Colonic mucosa (tissue), 4 donors: ENCODE results near the gene RIPK3. TPM values are rescaled to one million over a fixed set of nuclear protein-coding genes. Genes with fewer than 3 reads are reported as not detected.

ENCODE experiments used
- DNase-seq: peaks from one replicate; pipeline ENCODE4 v3.0.0-alpha.2; 2020
- H3K27ac ChIP-seq: fragments of 200-600 bp; one replicate; pipeline ENCODE4 v1.8.0; 2021
- H3K27me3 ChIP-seq: fragments of 200-600 bp; one replicate; pipeline ENCODE4 v1.8.0; 2021
- H3K36me3 ChIP-seq: fragments of 200-600 bp; one replicate; pipeline ENCODE4 v1.8.0; 2021
- H3K4me1 ChIP-seq: fragments of 200-600 bp; one replicate; pipeline ENCODE4 v1.8.0; 2021; ENCODE audit warnings: mild to moderate bottlenecking
- H3K4me3 ChIP-seq: fragments of 200-600 bp; one replicate; pipeline ENCODE4 v1.8.0; 2021
- H3K9ac ChIP-seq, 2 donors: one replicate each; pipeline ENCODE4 v1.7.0; 2013; ENCODE audit warnings: control low read depth in 2 of 2, low read depth in 2 of 2, low read length in 2 of 2
- H3K9me3 ChIP-seq: fragments of 200-600 bp; one replicate; pipeline ENCODE4 v1.8.0; 2021
- intact Hi-C: fragments of 100-400 bp; cut with DNase I; formaldehyde crosslinking; loops from one replicate; pipeline ENCODE4 v1.14.1; 2022
- total RNA-seq, 2 donors: library from RNA; stranded (reverse); fragmentation: NEBNext Ultra II Directional in 1 of 2; extraction: Animal tissue kit (Norgen Biotek cat#: 25700) in 1 of 2; gene quantifications; one replicate each; pipeline ENCODE4 v1.2.1, GENCODE V29; 2021
- TF ChIP-seq, protein P1 (sequence below): fragments of 200-600 bp; IDR thresholded peaks from one replicate; pipeline ENCODE4 v1.8.0; 2022; ENCODE audit warnings: antibody characterized with exemption, mild to moderate bottlenecking
- donor health status: healthy.
- donor health status: DM: no; HTN: no; CAD: no.
- donor health status: DM: no; HTN: no; CAD: no.

RIPK3 gene
- total RNA-seq, 2 donors from 2014 or later = 30.1 to 38.2 TPM

DNA sequence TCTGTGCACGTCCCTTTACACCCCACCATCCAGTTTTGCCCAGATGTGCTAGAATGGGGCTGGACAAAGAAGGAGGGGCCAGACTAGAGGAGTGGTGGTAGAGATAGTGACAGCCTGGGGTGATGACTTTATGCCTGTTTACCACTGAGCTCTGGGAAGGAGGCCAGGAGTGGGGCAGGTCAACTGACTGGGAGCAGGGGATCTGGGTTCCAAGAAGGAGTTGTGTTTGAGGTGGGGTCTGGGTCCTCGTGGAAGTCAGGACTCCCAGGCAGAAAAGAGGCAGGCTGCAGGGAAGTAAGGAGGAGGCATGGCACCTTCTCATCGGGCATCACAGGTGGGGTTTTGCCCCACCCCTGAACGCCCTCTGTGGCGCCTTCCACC lies 29.5 kb downstream of the RIPK3 start:
- DNase-seq = peak; percentile 75
- peak overlapping the region; percentile 46 to 82 for H3K9ac ChIP-seq
- H3K9me3 ChIP-seq = no peaks in the 10 kb centered on the region
- peak overlapping the region; percentile 50 for H3K4me3 ChIP-seq
- H3K27ac ChIP-seq = peak overlapping the region; percentile 62
- H3K4me1 ChIP-seq = peaks cover 8% of the 10 kb centered on the region
- intact Hi-C loops = no loop called here
- H3K36me3 ChIP-seq = peaks cover 2% of the 10 kb centered on the region
- no peaks in the 10 kb centered on the region for H3K27me3 ChIP-seq
- TF ChIP-seq, protein P1, sequence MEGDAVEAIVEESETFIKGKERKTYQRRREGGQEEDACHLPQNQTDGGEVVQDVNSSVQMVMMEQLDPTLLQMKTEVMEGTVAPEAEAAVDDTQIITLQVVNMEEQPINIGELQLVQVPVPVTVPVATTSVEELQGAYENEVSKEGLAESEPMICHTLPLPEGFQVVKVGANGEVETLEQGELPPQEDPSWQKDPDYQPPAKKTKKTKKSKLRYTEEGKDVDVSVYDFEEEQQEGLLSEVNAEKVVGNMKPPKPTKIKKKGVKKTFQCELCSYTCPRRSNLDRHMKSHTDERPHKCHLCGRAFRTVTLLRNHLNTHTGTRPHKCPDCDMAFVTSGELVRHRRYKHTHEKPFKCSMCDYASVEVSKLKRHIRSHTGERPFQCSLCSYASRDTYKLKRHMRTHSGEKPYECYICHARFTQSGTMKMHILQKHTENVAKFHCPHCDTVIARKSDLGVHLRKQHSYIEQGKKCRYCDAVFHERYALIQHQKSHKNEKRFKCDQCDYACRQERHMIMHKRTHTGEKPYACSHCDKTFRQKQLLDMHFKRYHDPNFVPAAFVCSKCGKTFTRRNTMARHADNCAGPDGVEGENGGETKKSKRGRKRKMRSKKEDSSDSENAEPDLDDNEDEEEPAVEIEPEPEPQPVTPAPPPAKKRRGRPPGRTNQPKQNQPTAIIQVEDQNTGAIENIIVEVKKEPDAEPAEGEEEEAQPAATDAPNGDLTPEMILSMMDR = no peak

DNA sequence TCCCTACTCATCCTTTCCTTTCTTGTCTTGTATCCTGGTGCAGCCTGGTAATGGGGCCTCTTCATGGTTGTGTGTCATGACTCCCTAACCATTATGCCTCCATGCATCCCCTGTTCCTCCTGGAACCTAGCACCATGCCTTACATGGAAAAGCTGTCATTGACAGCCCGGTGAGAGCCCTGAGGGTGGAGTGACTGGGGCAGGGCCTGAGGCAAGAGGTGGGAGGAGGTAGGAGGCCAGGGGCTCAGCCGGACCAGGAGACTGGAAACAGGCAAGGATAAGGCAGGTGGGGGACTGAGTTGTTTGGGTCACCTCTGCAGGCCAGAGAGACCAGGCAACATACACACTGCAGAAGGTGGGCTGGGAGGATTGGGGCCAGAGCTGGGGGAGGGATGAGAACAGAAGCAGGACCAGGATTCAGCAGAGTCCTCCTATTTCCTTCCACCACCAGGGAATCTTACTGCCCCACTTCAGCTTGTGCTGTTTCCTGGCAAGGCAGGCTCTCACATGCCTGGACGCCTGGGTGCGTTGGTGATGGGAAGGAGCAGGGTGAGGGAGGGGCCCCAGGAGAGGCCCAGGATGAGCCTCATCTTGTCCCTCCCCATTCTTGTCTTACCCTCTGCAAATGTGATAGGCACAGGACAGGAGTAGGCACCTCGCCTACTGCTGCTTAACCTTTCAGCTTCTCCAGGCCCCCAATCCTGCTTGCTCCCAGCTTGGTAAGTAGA lies 30.1 kb downstream of the RIPK3 start, which contains the start of gene LTB4R2:
TSS of gene LTB4R2 (plus strand) at position 603 of the 727 bp plus-strand sequence. CDS start 525 bp downstream, outside the sequence.
- peak within 1 kb of the TSS; percentile 48 to 82 for H3K9ac ChIP-seq
- H3K36me3 ChIP-seq = peaks cover 7% of the 10 kb centered on the region
- intact Hi-C loops = no loop called here
- H3K27ac ChIP-seq = peak within 1 kb of the TSS; percentile 62
- H3K4me3 ChIP-seq = peak within 1 kb of the TSS; percentile 50
- peaks cover 8% of the 10 kb centered on the region for H3K4me1 ChIP-seq
- no peaks in the 10 kb centered on the region for H3K9me3 ChIP-seq
- DNase-seq = no peak
- no peaks in the 10 kb centered on the region for H3K27me3 ChIP-seq
- TF ChIP-seq, protein P1 = no peak

DNA sequence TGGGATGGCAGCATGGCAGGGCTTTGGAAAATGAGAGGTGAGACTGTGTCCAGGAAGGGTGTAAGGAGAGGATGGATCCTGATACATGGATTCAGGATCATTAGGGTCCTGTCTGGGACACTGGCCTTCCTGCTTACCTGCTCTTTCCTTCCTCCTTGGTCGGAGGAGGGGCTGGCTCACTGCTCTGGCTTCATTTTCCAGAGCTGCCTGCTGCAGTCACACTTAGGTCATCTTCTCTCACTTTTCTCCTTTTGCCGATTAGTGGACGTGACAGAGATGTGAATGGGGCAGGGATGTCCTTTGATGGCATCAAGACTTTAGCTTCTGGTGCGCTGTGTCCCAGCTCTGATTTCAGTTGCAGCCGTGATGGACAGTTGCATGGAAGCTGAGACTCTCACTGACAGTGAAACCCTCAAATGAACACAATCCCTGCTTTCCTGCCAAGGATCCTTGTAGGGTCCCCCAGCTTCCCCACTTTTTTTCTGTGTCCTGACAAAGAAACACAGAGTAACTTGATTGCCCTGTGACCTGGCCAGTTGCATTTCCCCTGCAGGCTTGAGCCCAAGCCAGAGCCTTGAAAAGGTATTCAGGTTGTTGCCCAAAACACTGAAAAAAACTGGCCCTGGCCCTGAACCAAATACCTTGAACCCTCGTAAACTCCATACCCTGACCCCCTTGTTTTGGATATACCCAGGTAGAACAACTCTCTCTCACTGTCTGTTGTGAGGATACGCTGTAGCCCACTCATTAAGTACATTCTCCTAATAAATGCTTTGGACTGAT lies 31.3 kb downstream of the RIPK3 start:
- Histone ChIP-seq H3K27me3 (no peaks in the 10 kb centered on the region), H3K36me3 (peaks cover 12% of the 10 kb centered on the region), H3K9me3 (no peaks in the 10 kb centered on the region), H3K4me3 (no peak overlapping the region), H3K4me1 (peaks cover 8% of the 10 kb centered on the region), H3K9ac (peak overlapping the region; percentile 2 to 45), H3K27ac (peak overlapping the region; percentile 58)
- TF ChIP-seq, protein P1 = peak; percentile 22
- intact Hi-C loops = no loop called here
- no peak for DNase-seq

DNA sequence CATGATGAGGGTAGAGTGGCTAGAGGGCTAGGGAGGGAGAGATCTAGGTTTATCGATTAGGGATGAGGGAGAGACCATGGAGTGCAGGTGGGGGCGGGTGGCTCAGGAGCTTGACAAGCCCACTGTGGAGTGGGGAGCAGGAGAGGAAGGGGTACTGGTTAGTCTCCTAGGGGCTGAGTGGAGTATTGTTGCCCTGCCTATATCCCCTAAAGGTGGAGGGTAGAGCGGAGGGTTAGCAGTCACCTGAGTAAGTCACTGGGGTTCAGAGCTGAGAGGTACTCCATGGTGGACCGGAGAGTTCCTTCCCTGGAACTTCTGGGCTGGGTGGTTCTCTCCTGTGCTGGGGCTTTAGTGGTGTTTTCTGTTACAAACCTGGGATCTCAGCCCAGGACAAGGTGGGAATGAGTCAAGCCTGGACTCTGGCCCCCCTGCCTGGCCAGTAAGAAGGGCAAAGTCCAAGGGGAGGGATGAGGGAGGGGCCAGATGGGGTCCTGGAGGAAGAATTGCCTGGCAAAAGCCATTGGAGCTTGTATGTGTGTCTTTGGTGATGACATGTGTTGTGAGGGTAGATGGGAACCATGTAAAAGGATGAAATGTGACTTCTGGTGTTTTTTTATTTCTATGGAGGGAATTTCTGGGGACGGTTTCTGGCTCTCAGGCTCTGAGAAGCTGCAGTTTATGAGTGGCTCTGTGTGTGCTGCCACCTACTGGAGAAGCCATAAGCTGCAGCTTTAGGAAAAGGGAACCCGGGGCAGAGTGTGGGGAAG lies 32.0 kb downstream of the RIPK3 start, which contains the start of gene CIDEB:
TSS of gene CIDEB (minus strand) at position 403 of the 767 bp plus-strand sequence. CDS start at position 284, 119 bp downstream.
- H3K27ac ChIP-seq = peak within 1 kb of the TSS; percentile 58
- no peaks in the 10 kb centered on the region for H3K27me3 ChIP-seq
- H3K9ac ChIP-seq = peak within 1 kb of the TSS; percentile 2 to 45
- H3K4me1 ChIP-seq = peaks cover 8% of the 10 kb centered on the region
- no peak within 1 kb of the TSS for H3K4me3 ChIP-seq
- no peaks in the 10 kb centered on the region for H3K9me3 ChIP-seq
- peaks cover 12% of the 10 kb centered on the region for H3K36me3 ChIP-seq
- DNase-seq = peak; percentile 87
- TF ChIP-seq, protein P1 = peak; percentile 97
- intact Hi-C loops = no loop called here

DNA sequence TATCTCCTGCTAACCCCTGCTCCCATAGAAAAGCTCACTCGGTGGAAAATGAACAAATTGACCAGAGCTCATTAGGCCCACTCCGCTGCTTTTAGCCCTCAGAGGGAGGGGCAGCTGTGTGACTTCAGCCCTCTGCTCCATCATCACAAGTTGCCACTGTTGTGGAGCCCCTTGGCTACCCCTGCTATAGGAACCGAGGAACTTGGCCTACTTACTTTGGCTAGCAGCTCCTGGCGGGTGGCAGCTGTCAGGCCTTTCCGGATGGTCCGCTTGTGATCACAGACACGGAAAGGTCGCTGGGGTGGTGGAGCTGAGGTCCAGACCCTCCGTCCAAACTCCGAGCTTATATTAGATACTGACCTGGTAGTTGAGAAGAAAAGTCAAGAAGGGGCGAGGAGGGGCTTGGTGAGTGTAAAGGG lies 32.6 kb downstream of the RIPK3 start:
- TF ChIP-seq, protein P1 = no peak
- no peak overlapping the region for H3K4me3 ChIP-seq
- peak overlapping the region in 1 of 2 donors; percentile 2 for H3K9ac ChIP-seq

More for the DNA sequence above, 32.6 kb downstream of the RIPK3 start:
- H3K4me1 ChIP-seq = peaks cover 8% of the 10 kb centered on the region
- no peaks in the 10 kb centered on the region for H3K9me3 ChIP-seq
- intact Hi-C loops = no loop called here
- no peak for DNase-seq
- H3K27ac ChIP-seq = peak overlapping the region; percentile 58
- peaks cover 16% of the 10 kb centered on the region for H3K36me3 ChIP-seq
- H3K27me3 ChIP-seq = no peaks in the 10 kb centered on the region
